PC-9 (cell line): Measurements from ENCODE around the gene SLC44A1.

Experiments used
- CTCF ChIP-seq: fragments of 200-600 bp; sonication (generic); conservative IDR thresholded peaks from 2 replicates; pipeline ENCODE4 v1.6.1; 2017; ENCODE audit warnings: mixed run types, antibody characterized with exemption, mild to moderate bottlenecking, moderate library complexity
- EZH2 ChIP-seq: fragments of 200-600 bp; sonication (generic); IDR thresholded peaks from 2 replicates; pipeline ENCODE4 v1.8.0; 2017; ENCODE audit warnings: antibody characterized with exemption, low read depth

GRCh38 chr9:105473221-105473620, 228.8 kb downstream of the SLC44A1 start:
- TF ChIP-seq EZH2, result no peak
- no peak for TF ChIP-seq CTCF
